ENCODE measurements around the gene CFAP91. TPM values are rescaled to one million over a fixed set of nuclear protein-coding genes. Genes with fewer than 3 reads are reported as not detected.
A peak's percentile ranks its signal among the peaks of the same experiment; 100 is the strongest.

Gene CFAP91
- total RNA-seq: 3.7 TPM
- long read RNA-seq, full-length matches to known transcripts: 1 of 1 reads
- long read RNA-seq, partial matches to known transcripts: 0 of 1 reads
- long read RNA-seq, other reads (novel, unspliced or antisense): 0 of 1 reads

GRCh38 chr3:119702530-119703527, at the start of gene CFAP91:
Gene CFAP91, plus strand, starts transcription at chr3:119703022. Its CDS starts 77 bp downstream, at chr3:119703099.
- Histone ChIP-seq H3K4me3 (peak within 1 kb of the TSS; percentile 55), H3K27me3 (no peaks in the 10 kb centered on the region), H3K9me3 (no peaks in the 10 kb centered on the region), H3K27ac (no peak within 1 kb of the TSS), H3K4me1 (peaks cover 9% of the 10 kb centered on the region), H3K36me3 (no peaks in the 10 kb centered on the region)
- no peak for TF ChIP-seq CTCF (IDR thresholded peaks at IDR 0.05)
- intact Hi-C loops (cut with DNase I): no loop called here
- DNase-seq (peak; percentile 99), ATAC-seq (peak; percentile 100)

GRCh38 chr3:119653876-119654275, 48.9 kb upstream of the CFAP91 start:
- intact Hi-C loops (cut with DNase I): no loop called here
- Histone ChIP-seq H3K4me1 (peaks cover 13% of the 10 kb centered on the region), H3K4me3 (no peak overlapping the region), H3K9me3 (no peaks in the 10 kb centered on the region), H3K36me3 (no peaks in the 10 kb centered on the region), H3K27ac (no peak overlapping the region), H3K27me3 (no peaks in the 10 kb centered on the region)
- ATAC-seq: no peak
- DNase-seq: no peak
- no peak for TF ChIP-seq CTCF (IDR thresholded peaks at IDR 0.05)

- Histone ChIP-seq H3K36me3 (no peaks in the 10 kb centered on the region), H3K27me3 (no peaks in the 10 kb centered on the region), H3K9me3 (no peaks in the 10 kb centered on the region), H3K27ac (no peak overlapping the region), H3K4me3 (no peak overlapping the region), H3K4me1 (peaks cover 17% of the 10 kb centered on the region)
- ATAC-seq (peak; percentile 66), DNase-seq (no peak)
- no peak for TF ChIP-seq CTCF (IDR thresholded peaks at IDR 0.05)
- intact Hi-C loops (cut with DNase I): no loop called here
Observed at GRCh38 chr3:119657887-119658702, 44.7 kb upstream of the CFAP91 start.

GRCh38 chr3:119658994-119659393, 43.8 kb upstream of the CFAP91 start:
- TF ChIP-seq CTCF (IDR thresholded peaks at IDR 0.05): no peak
- Histone ChIP-seq H3K4me1 (peaks cover 17% of the 10 kb centered on the region), H3K9me3 (no peaks in the 10 kb centered on the region), H3K27ac (no peak overlapping the region), H3K27me3 (no peaks in the 10 kb centered on the region), H3K4me3 (no peak overlapping the region), H3K36me3 (no peaks in the 10 kb centered on the region)
- intact Hi-C loops (cut with DNase I): no loop called here
- ATAC-seq (no peak), DNase-seq (no peak)

GRCh38 chr3:119659606-119660291, 43.1 kb upstream of the CFAP91 start:
- Histone ChIP-seq H3K4me1 (peaks cover 17% of the 10 kb centered on the region), H3K27ac (no peak overlapping the region), H3K36me3 (no peaks in the 10 kb centered on the region), H3K9me3 (no peaks in the 10 kb centered on the region), H3K4me3 (no peak overlapping the region), H3K27me3 (no peaks in the 10 kb centered on the region)
- intact Hi-C loops (cut with DNase I): no loop called here
- no peak for TF ChIP-seq CTCF (IDR thresholded peaks at IDR 0.05)
- ATAC-seq (peak; percentile 28), DNase-seq (no peak)
